RKO (cell line): ENCODE measurements around the gene IL18R1.

Source experiments
- DNase-seq: peaks from one replicate; pipeline ENCODE4 v3.0.0-alpha.2; 2016; ENCODE audit warnings: low spot score

Gene IL18R1

DNA sequence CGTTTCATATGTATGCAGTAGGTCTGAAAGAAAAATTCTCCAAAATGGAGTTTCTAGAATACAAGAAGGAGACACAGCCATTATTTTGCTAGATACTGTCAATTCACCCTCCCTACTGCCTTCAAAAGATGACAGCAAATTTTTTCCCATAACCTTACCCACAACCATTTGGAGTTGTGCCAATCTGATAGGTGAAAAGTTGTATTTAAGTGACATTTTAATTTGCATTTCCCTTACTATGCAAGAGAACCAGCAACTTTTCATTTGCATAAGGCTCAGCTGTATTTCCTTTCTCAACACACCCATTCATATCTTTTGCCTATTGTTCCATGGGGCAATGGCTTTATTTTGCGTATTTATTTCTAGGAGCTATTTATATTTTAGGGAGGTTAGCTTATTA lies 36.0 kb downstream of the IL18R1 start:
- DNase-seq, result no peak

DNA sequence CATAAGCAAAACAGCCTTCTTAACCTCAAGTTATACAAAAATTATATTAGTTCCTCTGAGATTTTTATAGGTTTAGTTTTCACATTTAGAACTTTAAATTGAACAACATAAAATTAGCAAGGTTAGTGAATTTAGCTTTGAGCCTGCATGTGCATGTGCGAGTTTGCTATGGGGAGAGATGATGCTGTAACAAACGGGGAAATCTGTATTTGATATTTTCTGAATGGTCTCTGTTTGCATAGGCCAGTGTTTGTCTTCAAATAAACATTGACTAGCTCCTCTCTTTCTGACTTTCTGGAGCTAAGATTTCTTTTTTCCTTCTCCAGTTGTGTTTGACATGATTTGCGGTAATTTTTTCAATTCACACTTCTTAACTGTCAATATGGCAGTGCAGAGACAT lies 36.5 kb downstream of the IL18R1 start:
- no peak for DNase-seq

DNA sequence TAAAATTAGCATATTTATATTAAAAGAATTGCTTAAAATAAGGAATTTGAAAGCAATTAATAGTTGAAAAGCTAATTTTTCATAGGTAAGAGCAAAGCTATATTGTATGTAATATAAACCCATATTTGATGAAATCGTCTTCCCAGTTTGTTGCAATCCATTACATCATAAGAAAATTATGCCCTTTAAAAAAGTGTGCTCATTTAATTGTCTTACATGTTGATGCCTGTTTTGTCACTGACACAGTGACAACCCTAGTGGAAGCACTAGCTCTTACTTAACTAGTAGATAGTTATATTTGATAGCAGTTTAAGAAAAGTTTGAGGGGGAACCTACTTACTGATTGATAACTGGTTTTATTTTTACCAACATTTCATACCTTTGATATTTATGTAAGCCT lies 37.3 kb downstream of the IL18R1 start:
- no peak for DNase-seq

DNA sequence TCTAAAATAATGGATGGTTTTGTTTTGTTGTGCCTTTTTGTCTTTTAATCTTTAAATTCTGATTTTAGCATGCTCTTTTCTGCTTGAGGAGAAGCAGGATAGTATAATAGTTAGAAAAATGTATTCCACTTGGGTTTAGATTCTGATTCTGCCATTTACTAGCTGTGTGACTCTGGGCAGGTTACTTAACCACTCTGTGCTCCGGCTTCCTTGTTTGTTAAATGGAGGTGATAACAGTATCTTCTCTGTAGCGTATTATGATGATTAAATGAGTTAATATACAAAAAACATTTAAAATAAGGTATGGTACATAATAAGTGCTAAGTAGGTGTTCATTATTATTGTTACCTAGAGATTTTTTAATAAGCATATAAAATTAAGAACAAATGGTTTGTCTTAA lies 40.4 kb downstream of the IL18R1 start:
- DNase-seq, result no peak

DNA sequence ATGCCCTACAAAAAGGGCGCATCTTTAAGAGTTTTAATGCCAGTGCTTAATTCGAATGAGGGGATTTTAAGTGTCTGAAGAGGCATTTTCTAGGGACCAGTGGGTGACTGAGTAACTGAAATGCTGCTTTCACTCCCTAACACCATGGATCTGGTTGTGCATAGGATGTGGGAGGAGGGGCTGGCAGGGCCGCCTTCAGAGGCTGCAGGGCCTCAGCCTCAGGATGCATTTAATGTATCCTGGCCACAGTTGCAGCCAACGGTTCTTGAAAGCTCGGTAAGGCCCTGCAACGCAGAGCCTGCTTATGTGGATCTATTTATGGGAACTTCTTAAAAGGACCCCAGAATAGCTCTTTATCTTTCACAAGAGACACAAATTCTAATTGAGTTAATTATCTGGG lies 41.6 kb downstream of the IL18R1 start:
- DNase-seq, result no peak

DNA sequence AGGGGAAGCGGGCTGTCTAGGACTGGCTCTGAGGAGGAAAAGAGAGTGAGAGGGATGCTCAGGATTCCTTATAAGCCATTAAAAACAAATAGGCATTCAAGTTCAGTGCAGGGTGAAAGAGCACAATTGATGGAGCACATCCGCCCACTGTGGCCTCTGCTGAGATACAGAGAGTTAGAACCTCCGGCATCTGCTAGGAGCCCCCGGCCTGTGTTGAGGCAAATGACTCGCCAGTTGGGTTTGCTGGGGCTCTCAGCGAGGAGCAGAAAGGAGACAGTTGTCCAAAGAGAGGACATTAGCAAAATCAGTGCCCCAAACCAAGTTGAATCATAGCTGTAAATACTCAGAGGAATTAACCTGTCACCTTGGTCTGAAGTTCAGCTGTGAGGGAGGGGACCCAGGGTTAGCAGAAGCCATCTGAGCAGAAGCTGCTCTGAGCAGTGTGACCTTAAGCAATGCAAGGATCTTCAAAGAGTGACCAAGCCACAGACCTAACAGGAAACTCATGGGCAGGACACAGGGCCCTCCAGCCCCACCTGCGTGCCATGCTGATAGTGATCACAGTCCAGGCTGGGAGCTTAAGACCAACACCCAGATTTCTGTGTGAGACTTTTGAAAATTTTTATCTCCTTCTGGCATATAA lies 44.0 kb downstream of the IL18R1 start:
- DNase-seq, result no peak

DNA sequence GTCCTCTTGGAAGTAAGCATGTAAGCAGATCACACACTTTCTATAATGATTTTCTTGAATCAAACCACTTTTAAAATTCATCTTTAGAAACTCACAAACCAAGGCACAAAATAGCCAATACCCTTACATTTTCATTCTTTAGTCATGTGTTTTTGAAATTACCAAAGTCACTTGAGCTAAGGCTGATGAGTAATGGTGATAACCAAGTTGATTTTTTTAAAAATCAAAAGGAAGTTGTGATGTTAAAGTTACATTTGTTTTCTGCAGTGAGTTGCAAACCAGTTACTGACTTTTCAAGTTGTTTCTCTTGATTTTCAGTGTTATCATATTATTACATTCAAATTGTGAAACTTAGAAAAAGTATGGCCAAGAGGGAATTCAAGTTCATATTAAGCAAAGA lies 45.9 kb downstream of the IL18R1 start:
- DNase-seq, result no peak

DNA sequence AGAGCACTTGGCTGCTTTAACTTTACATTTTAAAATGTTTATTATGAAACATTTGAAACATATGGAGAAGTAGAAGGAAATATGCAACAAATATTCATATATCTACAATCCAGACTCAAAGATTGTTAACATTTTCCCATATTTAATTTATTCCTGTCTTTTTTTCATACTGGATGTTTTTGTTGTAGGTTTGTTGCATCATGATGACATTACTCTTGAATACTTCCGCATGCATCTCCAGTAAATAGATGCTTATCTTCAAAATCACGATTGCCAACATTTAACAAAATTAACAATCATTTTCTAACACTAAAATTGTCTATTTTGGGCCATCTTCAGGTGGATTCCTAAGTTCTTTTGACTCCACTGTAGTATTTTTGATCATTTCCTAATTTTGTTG lies 46.3 kb downstream of the IL18R1 start:
- no peak for DNase-seq

DNA sequence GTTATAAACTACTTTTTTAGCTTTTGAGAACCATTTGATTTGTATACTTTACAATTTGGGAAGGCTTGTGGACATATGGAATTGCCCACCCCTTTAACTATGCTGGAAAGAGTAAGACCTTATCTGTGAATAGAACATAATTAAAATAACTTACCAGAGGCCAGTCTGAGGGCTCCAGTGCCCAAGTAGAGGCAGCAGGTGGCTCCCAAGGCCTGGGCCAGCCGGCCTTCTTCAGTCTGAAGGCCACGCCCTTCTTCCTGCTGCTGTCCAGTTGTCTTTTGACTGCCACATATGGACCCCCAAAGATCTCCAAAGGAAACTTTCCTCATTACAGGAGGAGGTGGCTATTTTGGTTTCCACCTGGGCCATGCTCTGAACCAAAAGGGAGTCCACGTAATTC lies 55.4 kb downstream of the IL18R1 start:
- no peak for DNase-seq

DNA sequence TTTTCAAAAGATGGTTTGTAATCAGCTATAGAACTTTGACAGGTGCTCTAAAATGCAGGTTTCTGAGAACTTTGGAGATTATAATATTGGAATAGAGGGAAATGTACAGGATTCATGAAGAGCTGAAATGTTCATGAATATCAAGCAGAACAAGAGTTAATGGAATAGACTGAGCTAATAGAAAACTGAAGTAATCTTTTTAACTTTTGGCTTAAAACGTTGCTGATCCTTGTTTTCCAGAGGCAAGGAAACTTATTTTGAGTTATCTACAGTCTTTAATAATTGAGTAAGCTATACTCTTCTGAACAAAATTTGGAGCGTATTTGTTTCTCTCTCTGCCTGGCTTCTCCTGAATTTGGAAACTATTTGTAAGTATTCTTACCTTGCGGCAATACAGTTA lies 56.6 kb downstream of the IL18R1 start:
- no peak for DNase-seq

DNA sequence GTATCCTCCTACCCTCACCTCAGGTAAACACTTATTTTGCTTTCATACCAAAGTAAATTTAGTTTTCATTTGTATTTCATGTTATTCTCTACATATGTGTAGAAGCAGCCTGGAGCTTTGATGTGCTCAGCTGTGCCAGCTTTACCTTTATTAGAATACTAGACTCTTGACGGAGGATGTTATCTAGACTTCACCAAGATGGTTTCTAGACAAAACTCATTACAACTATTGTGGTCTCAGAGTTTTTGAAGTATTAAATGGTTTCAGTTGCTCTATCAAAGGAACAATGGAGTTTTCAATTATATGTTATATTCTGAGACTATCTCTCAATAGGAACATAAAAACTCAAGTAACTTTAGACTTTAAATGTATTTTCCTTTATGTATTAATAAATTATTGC lies 62.4 kb downstream of the IL18R1 start:
- no peak for DNase-seq

DNA sequence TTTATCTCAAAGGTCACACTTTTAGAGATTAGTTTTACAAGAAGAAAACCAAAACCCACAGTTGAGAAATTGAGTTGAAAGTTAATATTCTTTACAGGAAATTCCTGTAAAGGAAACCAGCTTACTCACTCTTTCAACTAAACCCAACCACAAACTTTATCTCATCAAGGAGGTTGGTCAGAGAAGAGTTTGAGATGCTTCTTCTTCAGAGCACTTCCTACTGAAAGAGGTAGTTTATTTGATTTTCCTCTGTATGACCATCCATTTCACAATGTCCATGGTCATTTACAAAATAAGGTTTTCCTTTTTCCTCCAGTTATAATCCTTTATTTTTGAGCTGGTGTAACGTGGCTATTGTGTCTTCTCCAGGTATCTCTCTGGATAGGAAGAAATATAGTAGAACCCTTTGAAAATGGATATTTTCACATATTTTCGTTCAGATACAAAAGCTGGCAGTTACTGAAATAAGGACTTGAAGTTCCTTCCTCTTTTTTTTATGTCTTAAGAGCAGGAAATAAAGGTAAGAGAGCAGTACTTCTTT lies 62.9 kb downstream of the IL18R1 start:
- no peak for DNase-seq

DNA sequence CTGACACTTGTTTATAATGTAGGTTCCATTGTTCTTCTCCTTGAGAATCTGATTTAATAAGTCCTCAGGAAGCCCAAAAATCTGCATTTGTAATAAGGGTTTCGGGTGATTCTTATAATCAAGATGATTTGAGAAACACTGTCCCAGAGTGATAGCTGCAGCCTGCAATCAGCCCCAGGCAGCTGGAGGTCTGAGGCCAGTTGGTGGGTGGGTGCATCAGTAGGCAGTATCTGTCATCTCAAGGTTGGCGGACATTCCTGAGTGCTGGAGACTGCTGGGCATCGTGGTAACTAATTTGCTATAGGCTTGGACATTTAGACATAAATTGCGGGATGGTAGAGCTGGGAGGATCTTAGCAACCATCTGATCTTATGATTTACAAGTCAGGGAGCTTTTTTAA lies 64.7 kb downstream of the IL18R1 start:
- no peak for DNase-seq

DNA sequence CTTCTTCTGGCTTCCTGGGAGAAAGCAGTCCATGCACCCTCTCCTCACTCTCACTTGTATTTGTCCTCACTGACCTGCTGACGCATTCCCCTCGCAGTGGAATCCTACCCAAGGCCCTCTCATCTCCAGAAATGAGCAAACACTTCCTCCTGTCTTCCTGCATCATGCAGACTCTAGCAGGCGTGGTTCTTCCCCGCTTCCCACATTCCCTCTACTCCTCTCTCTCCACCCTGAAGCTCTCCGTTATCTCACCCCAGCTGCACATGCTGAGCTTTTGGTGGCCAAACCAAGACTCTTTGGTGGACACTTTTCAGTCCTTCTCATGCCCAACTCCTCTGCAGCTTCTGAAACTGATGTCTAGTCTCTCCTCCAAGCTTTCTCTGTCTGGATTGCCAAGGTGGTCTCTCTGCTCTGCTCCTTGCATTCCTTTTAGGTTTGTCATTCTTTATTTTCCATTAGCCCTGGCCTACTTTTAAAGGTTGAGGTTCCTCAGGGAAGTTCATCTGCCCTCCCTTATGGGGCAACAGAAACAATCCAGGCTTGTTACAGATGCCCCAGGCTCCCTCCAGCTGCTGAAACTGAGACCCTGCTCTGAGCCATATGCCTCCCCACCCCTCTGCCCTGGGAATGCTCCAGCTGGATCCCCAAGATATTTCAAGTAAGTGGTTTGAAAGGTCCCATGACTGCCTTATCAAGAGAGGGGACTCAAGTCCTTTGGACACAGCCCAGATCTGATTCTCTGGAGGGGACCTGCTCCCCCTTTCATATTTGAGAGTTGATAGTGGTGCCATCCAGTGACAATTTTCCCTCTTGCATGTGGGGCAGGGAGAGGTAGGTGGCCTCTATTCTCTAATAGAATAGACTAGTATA lies 66.5 kb downstream of the IL18R1 start:
- DNase-seq, result no peak

DNA sequence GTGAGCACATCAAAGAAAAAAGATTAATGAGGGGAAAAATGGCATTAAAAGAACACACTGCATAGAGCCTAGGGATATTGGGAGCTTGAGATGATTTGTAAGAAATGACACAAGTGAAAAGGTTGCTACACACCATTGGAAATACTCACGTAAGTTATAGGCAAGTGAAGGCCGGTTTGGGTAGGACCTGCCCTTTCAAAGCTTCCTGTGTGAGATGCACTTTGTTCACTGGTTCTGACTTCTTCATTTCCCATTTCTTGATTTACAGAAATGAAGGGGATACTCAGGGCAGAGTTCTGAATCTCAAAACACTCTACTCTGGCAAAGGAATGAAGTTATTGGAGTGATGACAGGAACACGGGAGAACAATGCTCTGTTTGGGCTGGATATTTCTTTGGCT lies 67.3 kb downstream of the IL18R1 start, which contains the start of gene IL18RAP:
IL18RAP (plus strand) TSS at position 251 of the 400 bp plus-strand sequence; CDS start at position 369, 118 bp downstream.
- no peak for DNase-seq

DNA sequence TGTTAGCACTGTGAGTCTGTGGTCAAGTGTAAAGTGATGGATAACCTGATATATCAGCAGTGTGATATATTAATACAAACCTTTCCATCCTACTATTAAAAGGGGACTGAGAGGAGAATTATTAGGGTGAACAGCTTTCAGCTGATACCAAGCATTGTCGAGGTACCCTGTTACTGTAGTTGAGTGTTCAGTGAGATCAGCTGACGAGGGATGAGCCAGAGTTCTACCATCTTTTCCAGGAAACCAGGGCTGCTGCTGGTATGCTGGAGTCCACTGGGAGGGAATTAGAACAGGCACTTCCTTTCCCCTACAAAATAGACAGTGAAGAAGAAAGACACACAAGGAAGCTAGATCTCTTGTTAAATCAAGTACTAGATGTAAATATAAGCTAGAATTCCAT lies 67.8 kb downstream of the IL18R1 start:
- DNase-seq, result no peak

DNA sequence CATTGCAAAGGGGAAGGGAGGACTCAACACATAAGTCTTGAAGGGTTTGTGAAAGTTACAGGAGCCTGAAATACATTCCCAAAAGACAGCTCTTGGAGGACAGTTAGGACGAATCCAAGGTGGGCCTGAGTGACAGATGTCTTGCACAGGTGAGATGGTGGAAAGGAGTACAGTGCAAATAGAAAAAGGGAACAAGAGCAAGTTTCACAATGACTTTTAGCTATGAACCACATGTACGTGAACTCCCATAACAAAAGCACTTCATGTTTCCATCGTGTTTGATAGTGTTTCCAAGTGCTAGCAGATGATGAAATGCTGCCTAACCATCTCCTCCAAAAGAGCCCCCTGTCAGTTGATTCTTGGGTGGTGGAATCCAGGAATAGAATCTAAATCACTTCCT lies 69.2 kb downstream of the IL18R1 start:
- DNase-seq, result no peak

DNA sequence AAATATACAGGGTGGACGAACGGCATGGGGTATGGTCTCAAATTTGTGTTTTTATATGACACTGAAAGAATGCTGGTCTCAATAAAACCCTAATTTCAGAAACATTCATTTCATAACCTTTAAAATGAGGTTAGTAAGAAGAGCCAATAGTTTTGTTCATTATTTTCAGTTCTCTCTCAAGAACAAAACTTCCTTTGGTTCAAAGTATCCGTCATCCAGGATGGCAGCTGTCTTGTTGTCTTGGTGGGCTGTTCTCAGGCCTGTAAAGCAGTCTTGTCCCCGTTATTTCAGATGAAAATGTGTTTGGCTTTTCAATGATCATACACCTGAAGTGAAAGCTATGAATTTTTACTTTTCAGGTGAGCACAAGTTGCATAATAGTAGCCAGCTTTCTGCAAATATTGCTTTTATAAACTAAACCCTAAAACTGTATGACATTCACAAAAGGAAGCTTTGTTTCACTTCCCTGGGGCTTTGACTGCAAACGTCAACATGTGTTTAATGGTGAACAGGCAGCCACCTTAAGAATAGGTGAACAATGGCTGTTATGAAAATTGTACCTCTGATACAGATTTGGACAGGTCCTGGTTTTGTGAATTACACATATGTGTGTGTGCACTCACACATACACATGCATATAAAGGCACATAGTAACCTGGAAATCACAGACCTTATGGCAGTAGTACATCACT lies 70.0 kb downstream of the IL18R1 start:
- DNase-seq, result no peak

DNA sequence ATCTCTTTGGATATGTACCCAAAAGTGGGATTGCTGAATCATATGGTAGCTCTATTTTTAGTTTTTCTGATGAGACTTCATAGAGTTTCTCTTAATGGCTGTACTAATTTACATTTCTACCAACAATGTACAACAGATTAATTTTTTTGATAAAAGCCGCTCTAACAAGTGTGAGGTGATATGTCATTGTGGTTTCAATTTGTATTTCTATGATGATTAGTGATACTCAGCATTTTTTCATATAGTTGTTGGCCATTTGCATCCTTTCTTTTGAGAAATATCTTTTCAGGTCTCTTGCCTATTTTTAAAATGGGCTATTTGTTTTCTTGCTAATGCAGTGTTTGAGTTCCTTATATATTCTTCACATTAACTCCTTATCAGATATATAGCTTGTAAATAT lies 71.7 kb downstream of the IL18R1 start:
- no peak for DNase-seq

DNA sequence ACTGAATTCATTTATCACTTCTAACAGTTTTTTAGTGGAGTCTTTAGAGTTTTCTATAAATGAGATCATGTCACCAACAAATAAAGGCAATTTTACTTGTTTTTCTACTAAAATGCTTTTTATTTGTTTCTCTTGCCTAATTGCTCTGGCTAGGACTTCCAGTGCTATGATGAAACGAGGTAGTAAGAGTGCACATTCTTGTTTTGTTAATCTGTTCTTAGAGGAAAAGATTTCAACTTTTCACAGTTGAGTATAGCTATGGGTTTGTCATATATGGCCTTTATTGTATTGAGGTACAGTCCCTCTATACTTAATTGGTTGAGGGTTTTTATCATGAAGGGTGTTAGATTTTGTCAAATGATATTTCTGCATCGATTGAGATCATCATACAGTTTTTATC lies 73.0 kb downstream of the IL18R1 start:
- DNase-seq, result no peak

DNA sequence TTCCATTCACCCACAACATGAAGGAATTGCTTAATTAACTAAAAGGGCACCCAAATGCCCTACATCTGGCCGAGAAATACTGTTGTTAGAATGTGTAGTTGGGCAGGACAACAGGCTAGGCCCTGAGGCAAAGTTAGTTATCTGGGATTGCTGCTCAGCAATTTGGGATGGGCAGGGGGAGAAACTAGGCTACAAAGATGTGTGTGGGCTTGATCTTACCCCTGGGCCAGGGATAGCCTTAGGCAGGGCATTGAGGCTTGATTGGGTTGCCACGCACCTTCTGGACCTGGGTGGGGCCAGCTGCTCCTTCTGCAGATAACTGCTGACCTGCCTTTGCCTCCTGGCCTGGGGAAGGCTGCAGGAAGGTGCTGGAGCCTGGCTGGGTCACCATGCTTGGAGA lies 76.8 kb downstream of the IL18R1 start:
- no peak for DNase-seq

DNA sequence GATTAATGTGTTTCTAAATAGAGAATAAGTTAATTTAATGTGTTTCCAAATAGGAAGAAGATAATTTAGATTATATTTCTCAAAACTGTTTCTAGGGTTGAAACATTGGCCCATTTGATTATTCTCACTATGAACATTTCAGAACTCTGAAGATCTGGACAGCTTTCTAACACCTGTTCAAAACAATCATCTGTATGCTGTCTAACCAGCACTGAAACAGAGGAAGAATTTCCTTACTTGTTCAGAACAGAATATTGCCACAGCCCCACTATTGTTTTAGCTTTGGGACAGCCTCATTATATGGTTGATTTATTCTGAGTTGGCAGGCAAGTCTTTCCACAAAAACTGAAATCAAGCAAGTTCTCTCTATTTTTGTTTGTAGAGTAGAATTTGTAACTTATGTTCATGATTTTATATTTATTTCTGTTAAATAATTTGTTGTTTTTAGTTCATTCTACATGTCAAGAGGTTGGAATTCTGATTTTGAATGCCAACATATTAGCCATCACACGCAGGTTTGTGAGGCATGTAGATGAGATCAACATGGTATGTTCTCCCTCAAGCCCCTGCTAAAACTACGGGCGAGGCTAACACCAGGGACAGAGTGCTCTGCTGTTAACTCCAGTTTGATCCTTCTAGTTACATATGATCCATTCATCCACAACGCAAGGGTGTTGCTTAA lies 78.5 kb downstream of the IL18R1 start:
- no peak for DNase-seq
